Mucosa of stomach (tissue), 1 donor: ENCODE data around the gene LCP1.

ENCODE experiments used
- H3K27me3 ChIP-seq: one replicate; pipeline ENCODE4 v1.7.0; 2013; ENCODE audit warnings: mild to moderate bottlenecking, low read length; ENCODE audit not compliant: control insufficient read depth, insufficient read depth
- H3K36me3 ChIP-seq: one replicate; pipeline ENCODE4 v1.7.0; 2013; ENCODE audit warnings: low read length; ENCODE audit not compliant: control insufficient read depth, insufficient read depth
- H3K4me1 ChIP-seq: one replicate; pipeline ENCODE4 v1.7.0; 2013; ENCODE audit warnings: mild to moderate bottlenecking, low read length; ENCODE audit not compliant: control insufficient read depth, insufficient read depth
- H3K4me3 ChIP-seq: one replicate; pipeline ENCODE4 v1.7.0; 2013; ENCODE audit warnings: low read length
- H3K9ac ChIP-seq: one replicate; pipeline ENCODE4 v1.7.0; 2013; ENCODE audit warnings: mild to moderate bottlenecking, low read length, moderate library complexity
- H3K9me3 ChIP-seq: one replicate; pipeline ENCODE4 v1.7.0; 2013; ENCODE audit warnings: mild to moderate bottlenecking, low read length, moderate library complexity; ENCODE audit not compliant: control insufficient read depth
- donor health status: Pancreatic carcinoma.

The LCP1 gene

DNA sequence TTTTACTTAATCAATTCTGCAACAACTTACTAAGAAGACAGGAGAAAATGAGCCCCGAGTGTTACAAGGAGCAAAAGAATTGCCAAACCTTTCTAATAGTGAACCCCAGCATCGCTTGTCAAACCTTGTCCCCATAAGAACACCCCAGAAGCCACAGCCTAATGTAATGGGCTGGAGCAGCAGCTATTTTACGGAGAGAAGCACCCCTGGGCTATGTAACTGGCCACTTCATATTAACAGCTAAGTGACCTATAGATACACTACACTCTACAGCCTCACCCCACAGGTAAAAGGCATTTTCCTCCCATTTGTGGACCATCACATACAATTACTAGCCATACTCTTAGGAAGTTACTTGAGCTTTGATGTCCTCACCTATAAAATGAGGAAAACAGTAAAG lies 49.9 kb downstream of the LCP1 start:
- Histone ChIP-seq H3K4me3 (no peak overlapping the region), H3K9ac (no peak overlapping the region), H3K36me3 (no peaks in the 10 kb centered on the region), H3K9me3 (no peaks in the 10 kb centered on the region), H3K4me1 (no peaks in the 10 kb centered on the region), H3K27me3 (no peaks in the 10 kb centered on the region)

GRCh38 chr13:46131705-46132104 lies 50.3 kb downstream of the LCP1 start:
- no peaks in the 10 kb centered on the region for H3K9me3 ChIP-seq
- H3K27me3 ChIP-seq: no peaks in the 10 kb centered on the region
- no peaks in the 10 kb centered on the region for H3K36me3 ChIP-seq
- H3K4me1 ChIP-seq: no peaks in the 10 kb centered on the region
- H3K9ac ChIP-seq: no peak overlapping the region
- H3K4me3 ChIP-seq: no peak overlapping the region

GRCh38 chr13:46129955-46130618 lies 51.9 kb downstream of the LCP1 start:
- H3K4me3 ChIP-seq: no peak overlapping the region
- H3K4me1 ChIP-seq: no peaks in the 10 kb centered on the region
- H3K9me3 ChIP-seq: no peaks in the 10 kb centered on the region
- no peak overlapping the region for H3K9ac ChIP-seq
- H3K27me3 ChIP-seq: no peaks in the 10 kb centered on the region
- no peaks in the 10 kb centered on the region for H3K36me3 ChIP-seq

DNA sequence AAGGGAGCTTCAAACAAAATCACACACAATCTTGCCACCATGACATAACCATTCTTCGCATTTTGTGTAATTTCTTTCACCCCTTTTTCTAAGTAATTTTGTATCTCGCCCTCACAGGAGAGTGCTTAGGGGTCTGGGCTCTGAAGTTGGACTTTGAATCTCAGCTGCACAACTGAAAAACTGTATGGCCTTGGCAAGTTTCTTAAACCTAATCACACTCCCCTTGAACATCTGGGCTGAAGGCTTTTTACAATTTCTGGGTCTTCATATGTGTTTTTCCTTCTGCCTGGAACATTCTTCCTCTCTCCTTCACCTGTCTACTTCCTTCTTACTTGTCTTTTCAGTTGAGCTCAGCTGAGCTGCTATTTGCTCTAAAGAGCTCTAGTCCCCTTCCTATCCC lies 52.9 kb downstream of the LCP1 start:
- H3K4me3 ChIP-seq: no peak overlapping the region
- no peaks in the 10 kb centered on the region for H3K36me3 ChIP-seq

DNA sequence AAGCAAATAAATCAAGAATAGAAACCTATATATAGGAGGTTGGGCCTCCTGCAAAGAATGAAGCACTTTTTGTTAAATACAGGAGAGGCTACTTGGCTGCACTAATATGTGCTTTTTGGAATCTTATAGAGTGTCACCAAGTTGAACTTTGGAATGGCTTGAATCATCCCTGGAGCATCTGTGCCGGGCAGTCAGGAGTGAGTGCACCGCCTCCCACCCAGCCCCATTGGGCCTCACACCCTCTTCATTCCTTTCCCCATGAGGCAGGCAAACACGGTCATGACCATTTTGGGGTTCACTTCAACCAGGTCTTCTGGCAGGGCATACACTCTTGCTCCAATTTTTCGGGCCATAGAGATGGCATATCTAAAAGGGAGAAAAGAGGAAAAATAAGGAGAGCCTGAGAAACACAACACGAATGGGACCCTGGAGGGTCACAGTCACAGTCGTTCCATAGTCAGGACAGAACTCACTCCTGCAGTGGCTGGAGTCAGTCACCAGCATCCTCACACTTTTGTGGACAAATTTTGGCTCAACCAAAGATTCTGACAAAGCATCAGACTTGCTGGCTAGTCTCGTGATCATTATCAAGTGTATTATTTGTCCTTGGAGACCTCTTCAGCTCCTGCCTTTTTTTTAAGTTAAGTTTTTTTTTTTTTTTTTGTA lies 54.5 kb downstream of the LCP1 start:
- Histone ChIP-seq H3K27me3 (no peaks in the 10 kb centered on the region), H3K36me3 (no peaks in the 10 kb centered on the region), H3K4me3 (no peak overlapping the region), H3K4me1 (no peaks in the 10 kb centered on the region), H3K9ac (no peak overlapping the region), H3K9me3 (no peaks in the 10 kb centered on the region)

More for the DNA sequence above, 52.9 kb downstream of the LCP1 start:
- H3K9me3 ChIP-seq: no peaks in the 10 kb centered on the region
- H3K4me1 ChIP-seq: no peaks in the 10 kb centered on the region
- no peaks in the 10 kb centered on the region for H3K27me3 ChIP-seq
- H3K9ac ChIP-seq: no peak overlapping the region

- no peaks in the 10 kb centered on the region for H3K36me3 ChIP-seq
- no peaks in the 10 kb centered on the region for H3K27me3 ChIP-seq
- no peaks in the 10 kb centered on the region for H3K4me1 ChIP-seq
- H3K4me3 ChIP-seq: no peak overlapping the region
- no peak overlapping the region for H3K9ac ChIP-seq
- no peaks in the 10 kb centered on the region for H3K9me3 ChIP-seq
These were observed 55.2 kb downstream of the LCP1 start for GRCh38 chr13:46126552-46127357.

DNA sequence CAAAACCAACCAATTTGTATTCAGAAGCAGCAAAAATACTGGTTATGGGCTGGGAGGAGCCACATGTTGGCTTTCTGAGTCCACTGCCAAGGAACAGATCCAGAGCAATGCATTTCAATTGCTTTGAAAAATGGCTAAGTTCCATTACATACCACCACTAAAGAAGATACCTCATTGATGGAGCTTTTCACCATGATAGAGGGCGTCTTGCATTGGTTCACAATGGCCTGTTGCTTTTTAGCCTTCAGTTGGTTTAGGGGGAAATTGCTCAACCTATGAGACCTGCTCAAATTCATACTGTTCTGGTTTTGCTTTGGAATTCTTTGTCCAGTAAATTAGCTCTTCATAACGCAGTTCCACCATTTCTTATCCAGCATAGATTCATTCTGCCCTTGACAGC lies 55.9 kb downstream of the LCP1 start:
- Histone ChIP-seq H3K4me1 (no peaks in the 10 kb centered on the region), H3K36me3 (no peaks in the 10 kb centered on the region), H3K4me3 (no peak overlapping the region), H3K9me3 (no peaks in the 10 kb centered on the region), H3K9ac (no peak overlapping the region), H3K27me3 (no peaks in the 10 kb centered on the region)

DNA sequence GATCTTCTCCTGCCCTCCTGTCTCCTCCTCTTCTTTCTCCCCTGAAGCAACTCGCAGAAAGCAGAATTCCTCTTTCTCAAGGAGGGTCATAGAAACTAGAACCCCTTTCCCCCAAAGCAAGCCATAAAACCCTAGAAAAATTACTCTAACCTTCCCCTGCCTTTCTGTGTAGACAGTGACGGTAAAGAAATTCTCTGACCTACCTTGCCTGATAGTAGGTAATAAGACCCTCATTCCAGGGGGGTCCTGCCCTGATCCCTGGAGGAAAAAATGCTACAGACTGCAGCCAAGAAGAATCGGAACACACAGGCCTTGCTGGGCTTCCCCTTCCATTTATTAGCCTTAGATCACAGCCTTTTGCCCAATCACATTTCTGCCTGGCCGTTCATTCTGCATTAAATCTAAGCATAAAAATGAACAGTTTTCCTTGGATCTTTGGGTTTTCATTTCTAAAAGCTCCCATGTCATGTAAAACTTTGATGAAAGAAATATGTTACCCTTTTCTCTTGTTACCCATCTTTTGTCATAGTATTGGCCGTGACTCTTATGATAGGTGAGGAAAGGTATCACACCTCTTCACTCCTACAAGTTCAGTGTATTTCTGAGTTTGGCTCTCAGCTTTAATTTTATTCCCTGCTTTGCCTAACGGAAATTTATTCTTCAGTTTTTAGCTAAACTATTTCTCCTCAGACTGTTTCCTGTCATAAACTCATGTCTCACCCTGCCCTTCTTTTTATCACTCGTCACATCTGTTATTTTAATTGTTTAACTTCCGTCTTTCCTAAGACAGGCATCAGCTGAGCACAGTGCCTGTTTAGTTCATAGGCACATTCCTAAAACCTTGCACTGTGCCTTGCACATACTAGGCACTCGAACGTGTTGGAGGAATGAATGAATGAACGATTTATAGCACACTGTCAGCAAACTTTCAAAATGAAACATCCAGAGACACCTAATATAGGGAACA lies 56.7 kb downstream of the LCP1 start:
- Histone ChIP-seq H3K36me3 (no peaks in the 10 kb centered on the region), H3K4me1 (no peaks in the 10 kb centered on the region), H3K9me3 (no peaks in the 10 kb centered on the region), H3K4me3 (no peak overlapping the region), H3K27me3 (no peaks in the 10 kb centered on the region), H3K9ac (no peak overlapping the region)

GRCh38 chr13:46124531-46124966 lies 57.4 kb downstream of the LCP1 start:
- Histone ChIP-seq H3K4me1 (no peaks in the 10 kb centered on the region), H3K9ac (no peak overlapping the region), H3K27me3 (no peaks in the 10 kb centered on the region), H3K36me3 (no peaks in the 10 kb centered on the region), H3K4me3 (no peak overlapping the region), H3K9me3 (no peaks in the 10 kb centered on the region)

GRCh38 chr13:46122304-46122703 lies 59.7 kb downstream of the LCP1 start:
- Histone ChIP-seq H3K4me3 (no peak overlapping the region), H3K27me3 (no peaks in the 10 kb centered on the region), H3K9me3 (no peaks in the 10 kb centered on the region), H3K4me1 (no peaks in the 10 kb centered on the region), H3K36me3 (no peaks in the 10 kb centered on the region), H3K9ac (no peak overlapping the region)

GRCh38 chr13:46121597-46122163 lies 60.3 kb downstream of the LCP1 start:
- no peaks in the 10 kb centered on the region for H3K4me1 ChIP-seq
- no peak overlapping the region for H3K9ac ChIP-seq
- no peaks in the 10 kb centered on the region for H3K36me3 ChIP-seq
- H3K9me3 ChIP-seq: no peaks in the 10 kb centered on the region
- no peak overlapping the region for H3K4me3 ChIP-seq
- no peaks in the 10 kb centered on the region for H3K27me3 ChIP-seq
